WTC11 (cell line): ENCODE data around the gene SRP14.

ENCODE experiments used
- TF ChIP-seq, protein P1 (sequence below): sonication (generic); formaldehyde crosslinking; IDR thresholded peaks from 2 replicates; pipeline ENCODE4 v1.8.1; 2023; ENCODE audit warnings: mild to moderate bottlenecking, missing genetic modification reagents
- TF ChIP-seq, protein P2 (sequence below): fragments of 200-600 bp; IDR thresholded peaks from 2 replicates; pipeline ENCODE4 v1.8.0; 2022; ENCODE audit warnings: antibody characterized with exemption

DNA sequence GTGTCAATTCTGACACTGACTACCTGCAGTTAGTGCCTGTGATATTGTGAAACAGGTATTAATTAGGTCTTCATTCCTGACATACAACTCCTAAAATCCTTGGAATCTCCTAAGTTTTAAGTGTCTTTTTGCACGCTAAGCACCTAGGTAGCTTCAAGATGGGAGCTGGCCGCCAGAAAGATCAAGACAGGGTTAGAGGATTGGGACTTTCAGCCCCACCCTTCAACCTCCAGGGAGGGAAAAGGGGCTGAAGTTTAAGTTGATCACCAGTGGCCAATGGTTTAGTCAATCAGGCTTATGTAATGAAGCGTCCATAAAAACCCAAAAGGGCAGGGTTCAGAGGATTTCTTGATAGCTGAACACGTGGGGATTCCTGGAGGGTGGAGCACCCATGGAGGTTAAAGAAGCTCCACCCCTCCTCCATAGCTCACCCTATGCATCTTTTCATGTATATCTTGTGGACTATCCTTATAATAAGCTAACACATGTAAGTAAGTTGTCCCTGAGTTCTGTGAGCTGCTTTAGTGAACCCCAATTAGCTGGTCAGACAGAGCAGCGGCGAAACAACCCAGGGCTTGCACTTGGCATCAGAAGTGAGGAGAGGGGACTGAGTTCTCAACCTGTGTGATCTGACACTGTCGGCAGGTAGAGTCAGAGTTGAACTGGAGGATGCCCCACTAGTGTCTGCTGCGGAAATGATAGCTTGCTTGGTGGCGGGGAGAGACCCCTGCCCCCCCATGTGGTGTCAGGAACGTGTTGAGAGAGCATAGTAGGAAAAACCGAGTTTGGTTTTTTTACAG is 12.8 kb upstream of the SRP14 start:
- TF ChIP-seq, protein P1, sequence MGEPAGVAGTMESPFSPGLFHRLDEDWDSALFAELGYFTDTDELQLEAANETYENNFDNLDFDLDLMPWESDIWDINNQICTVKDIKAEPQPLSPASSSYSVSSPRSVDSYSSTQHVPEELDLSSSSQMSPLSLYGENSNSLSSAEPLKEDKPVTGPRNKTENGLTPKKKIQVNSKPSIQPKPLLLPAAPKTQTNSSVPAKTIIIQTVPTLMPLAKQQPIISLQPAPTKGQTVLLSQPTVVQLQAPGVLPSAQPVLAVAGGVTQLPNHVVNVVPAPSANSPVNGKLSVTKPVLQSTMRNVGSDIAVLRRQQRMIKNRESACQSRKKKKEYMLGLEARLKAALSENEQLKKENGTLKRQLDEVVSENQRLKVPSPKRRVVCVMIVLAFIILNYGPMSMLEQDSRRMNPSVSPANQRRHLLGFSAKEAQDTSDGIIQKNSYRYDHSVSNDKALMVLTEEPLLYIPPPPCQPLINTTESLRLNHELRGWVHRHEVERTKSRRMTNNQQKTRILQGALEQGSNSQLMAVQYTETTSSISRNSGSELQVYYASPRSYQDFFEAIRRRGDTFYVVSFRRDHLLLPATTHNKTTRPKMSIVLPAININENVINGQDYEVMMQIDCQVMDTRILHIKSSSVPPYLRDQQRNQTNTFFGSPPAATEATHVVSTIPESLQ (CRISPR knock-in tag): no peak
- TF ChIP-seq, protein P2, sequence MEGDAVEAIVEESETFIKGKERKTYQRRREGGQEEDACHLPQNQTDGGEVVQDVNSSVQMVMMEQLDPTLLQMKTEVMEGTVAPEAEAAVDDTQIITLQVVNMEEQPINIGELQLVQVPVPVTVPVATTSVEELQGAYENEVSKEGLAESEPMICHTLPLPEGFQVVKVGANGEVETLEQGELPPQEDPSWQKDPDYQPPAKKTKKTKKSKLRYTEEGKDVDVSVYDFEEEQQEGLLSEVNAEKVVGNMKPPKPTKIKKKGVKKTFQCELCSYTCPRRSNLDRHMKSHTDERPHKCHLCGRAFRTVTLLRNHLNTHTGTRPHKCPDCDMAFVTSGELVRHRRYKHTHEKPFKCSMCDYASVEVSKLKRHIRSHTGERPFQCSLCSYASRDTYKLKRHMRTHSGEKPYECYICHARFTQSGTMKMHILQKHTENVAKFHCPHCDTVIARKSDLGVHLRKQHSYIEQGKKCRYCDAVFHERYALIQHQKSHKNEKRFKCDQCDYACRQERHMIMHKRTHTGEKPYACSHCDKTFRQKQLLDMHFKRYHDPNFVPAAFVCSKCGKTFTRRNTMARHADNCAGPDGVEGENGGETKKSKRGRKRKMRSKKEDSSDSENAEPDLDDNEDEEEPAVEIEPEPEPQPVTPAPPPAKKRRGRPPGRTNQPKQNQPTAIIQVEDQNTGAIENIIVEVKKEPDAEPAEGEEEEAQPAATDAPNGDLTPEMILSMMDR: no peak
